Spleen (tissue), 3 donors: Measurements from ENCODE around the gene SYNJ1.

Experiments
- POLR2A ChIP-seq, 3 donors: fragments of 450-650 bp; IDR thresholded peaks; one replicate each; pipeline ENCODE4 v1.5.1; 2017; ENCODE audit warnings: antibody characterized with exemption in 3 of 3, mild to moderate bottlenecking in 1 of 3
- POLR2AphosphoS5 ChIP-seq, 3 donors: sonication (generic); formaldehyde crosslinking; IDR thresholded peaks; one replicate each; pipeline ENCODE4 v1.5.1; 2017; ENCODE audit warnings: antibody characterized with exemption in 3 of 3

- TF ChIP-seq POLR2A (IDR thresholded peaks at IDR 0.05): no peak
- TF ChIP-seq POLR2AphosphoS5 (IDR thresholded peaks at IDR 0.05): no peak
Observed at GRCh38 chr21:32595431-32595830, 132.4 kb downstream of the SYNJ1 start.
